Head of caudate nucleus (tissue), 42 donors: ENCODE results near the gene PKDCC.

Source experiments
- DNase-seq, 42 donors: peaks; one replicate each; pipeline versions ENCODE4 v3.0.0 to v3.0.0-alpha.2; 2020 to 2021; ENCODE audit warnings: mixed read lengths in 7 of 42
- intact Hi-C: fragments of 100-400 bp; cut with DNase I; formaldehyde crosslinking; loops from one replicate; pipeline ENCODE4 v1.15.0; 2022

Gene PKDCC

GRCh38 chr2:42046819-42047487 is 868 bp upstream of the PKDCC start:
- DNase-seq: peak in 4 of 42 donors; percentile 13 to 56 (median 26)

GRCh38 chr2:42048299-42049220 is 739 bp downstream of the PKDCC start:
- peak in 4 of 42 donors; percentile 21 to 31 (median 24) for DNase-seq
- intact Hi-C loops: no loop called here

More at GRCh38 chr2:42046819-42047487, 868 bp upstream of the PKDCC start:
- intact Hi-C loops: no loop called here

- no peak for DNase-seq
- intact Hi-C loops: no loop called here
Measured at GRCh38 chr2:42049221-42050009, 1.6 kb downstream of the PKDCC start.

GRCh38 chr2:42050010-42050702 is 2.3 kb downstream of the PKDCC start:
- intact Hi-C loops: no loop called here
- DNase-seq: no peak

- intact Hi-C loops: no loop called here
- no peak for DNase-seq
Measured at GRCh38 chr2:42050703-42051542, 3.1 kb downstream of the PKDCC start.

GRCh38 chr2:42051543-42052235 is 3.9 kb downstream of the PKDCC start:
- no peak for DNase-seq
- intact Hi-C loops: no loop called here

GRCh38 chr2:42052702-42053481 is 5.1 kb downstream of the PKDCC start:
- intact Hi-C loops: no loop called here
- no peak for DNase-seq

GRCh38 chr2:42053482-42053790 is 5.6 kb downstream of the PKDCC start:
- intact Hi-C loops: no loop called here
- DNase-seq: no peak

- DNase-seq: peak in 2 of 42 donors; percentile 8 to 45
- intact Hi-C loops: no loop called here
Measured at GRCh38 chr2:42053791-42054701, 6.2 kb downstream of the PKDCC start.

GRCh38 chr2:42054714-42055430 is 7.1 kb downstream of the PKDCC start:
- intact Hi-C loops: no loop called here
- DNase-seq: no peak

- intact Hi-C loops: no loop called here
- no peak for DNase-seq
Measured at GRCh38 chr2:42055573-42056514, 8.0 kb downstream of the PKDCC start.

GRCh38 chr2:42057159-42057901 is 9.5 kb downstream of the PKDCC start:
- no peak for DNase-seq
- intact Hi-C loops: no loop called here

- DNase-seq: no peak
- intact Hi-C loops: no loop called here
Measured at GRCh38 chr2:42057902-42058450, 10.2 kb downstream of the PKDCC start.
